Measurements from ENCODE around the gene SYCE3. TPM values are rescaled to one million over a fixed set of nuclear protein-coding genes. Genes with fewer than 3 reads are reported as not detected.

Gene SYCE3
- total RNA-seq, 1 experiment from 2014 or later = not detected

- BruUV-seq (replicated peaks) = TSS peak; percentile 59
- CTCF ChIA-PET = interaction anchor here (0.7 to 2.1 kb wide), 2 partner anchors 52 to 125 kb away, joined by 3 to 8 read pairs; no protein-coding TSS in a partner anchor
Measured at GRCh38 chr22:50569041-50569459, 6.3 kb upstream of the SYCE3 start.

GRCh38 chr22:50568626-50569025 lies 5.9 kb upstream of the SYCE3 start:
- ChIA-PET POLR2A (interaction anchor here (0.5 to 1.0 kb wide), 2 partner anchors 15 to 23 kb away, joined by 3 to 4 read pairs; partner anchors contain the start of gene KLHDC7B), CTCF (interaction anchor here (0.5 to 2.1 kb wide), 3 partner anchors 52 to 297 kb away, joined by 3 to 8 read pairs (median 3); no protein-coding TSS in a partner anchor)
- peaks cover 10% of the 10 kb centered on the region; the same call in 1 of the 2 replicates for H3K4me1 ChIP-seq
- Mint-ChIP-seq H3K9me3 (ENCODE audit: unreplicated experiment) (no peaks in the 10 kb centered on the region), H3K27ac (ENCODE audit: unreplicated experiment) (peak overlapping the region; percentile 75), H3K4me1 (ENCODE audit: low read depth, unreplicated experiment) (peaks cover under 1% of the 10 kb centered on the region), H3K36me3 (ENCODE audit: insufficient read depth, unreplicated experiment) (no peaks in the 10 kb centered on the region), H3K27me3 (ENCODE audit: insufficient read depth, unreplicated experiment) (no peaks in the 10 kb centered on the region), H3K4me3 (ENCODE audit: unreplicated experiment) (no peak overlapping the region)
- H3K27me3 ChIP-seq (replicated peaks; ENCODE audit: control insufficient read depth, insufficient read depth, low read length) = no peaks in the 10 kb centered on the region
- DNase-seq = peak; percentile 65 to 67
- no peak overlapping the region for H3K4me3 ChIP-seq (ENCODE audit: low read depth, low read length)
- no peak for TF ChIP-seq CTCF (IDR thresholded peaks at IDR 0.05; ENCODE audit: insufficient read depth in 1 of 2, low read depth in 1 of 2, low read length in 1 of 2, severe bottlenecking in 1 of 2, unreplicated experiment in 1 of 2)
- BruUV-seq (replicated peaks) = no TSS peak
- H3K36me3 ChIP-seq (ENCODE audit: control insufficient read depth, insufficient read depth, low read length) = no peaks in the 10 kb centered on the region
- H3K9me3 ChIP-seq = no peaks in the 10 kb centered on the region
- intact Hi-C loops (cut with micrococcal nuclease; ENCODE audit: unreplicated experiment) = no loop called here

More at GRCh38 chr22:50569041-50569459, 6.3 kb upstream of the SYCE3 start:
- peaks cover 10% of the 10 kb centered on the region; the same call in 1 of the 2 replicates for H3K4me1 ChIP-seq
- no peak for DNase-seq
- no peak overlapping the region for H3K4me3 Mint-ChIP-seq (ENCODE audit: unreplicated experiment)
- POLR2A ChIA-PET = interaction anchor here (1.0 kb wide), 1 partner anchor 14 kb away, joined by 4 read pairs; no protein-coding TSS in a partner anchor
- no peak for TF ChIP-seq CTCF (IDR thresholded peaks at IDR 0.05; ENCODE audit: insufficient read depth in 1 of 2, low read depth in 1 of 2, low read length in 1 of 2, severe bottlenecking in 1 of 2, unreplicated experiment in 1 of 2)
- H3K27me3 ChIP-seq (replicated peaks; ENCODE audit: control insufficient read depth, insufficient read depth, low read length) = no peaks in the 10 kb centered on the region
- no peaks in the 10 kb centered on the region for H3K9me3 ChIP-seq
- H3K27ac Mint-ChIP-seq (ENCODE audit: unreplicated experiment) = peak overlapping the region; percentile 75
- no peaks in the 10 kb centered on the region for H3K36me3 Mint-ChIP-seq (ENCODE audit: insufficient read depth, unreplicated experiment)
- no peak overlapping the region for H3K4me3 ChIP-seq (ENCODE audit: low read depth, low read length)
- intact Hi-C loops (cut with micrococcal nuclease; ENCODE audit: unreplicated experiment) = no loop called here
- no peaks in the 10 kb centered on the region for H3K4me1 Mint-ChIP-seq (ENCODE audit: low read depth, unreplicated experiment)
- H3K36me3 ChIP-seq (ENCODE audit: control insufficient read depth, insufficient read depth, low read length) = no peaks in the 10 kb centered on the region
- H3K9me3 Mint-ChIP-seq (ENCODE audit: unreplicated experiment) = no peaks in the 10 kb centered on the region
- no peaks in the 10 kb centered on the region for H3K27me3 Mint-ChIP-seq (ENCODE audit: insufficient read depth, unreplicated experiment)

GRCh38 chr22:50567721-50568252 lies 5.1 kb upstream of the SYCE3 start:
- CTCF ChIA-PET = interaction anchor here (2.1 kb wide), 1 partner anchor 53 kb away, joined by 8 read pairs; no protein-coding TSS in a partner anchor
- H3K27ac Mint-ChIP-seq (ENCODE audit: unreplicated experiment) = peak overlapping the region; percentile 55
- H3K36me3 Mint-ChIP-seq (ENCODE audit: insufficient read depth, unreplicated experiment) = no peaks in the 10 kb centered on the region

More at GRCh38 chr22:50567721-50568252, 5.1 kb upstream of the SYCE3 start:
- BruUV-seq (replicated peaks) = no TSS peak
- Histone ChIP-seq H3K27me3 (replicated peaks; ENCODE audit: control insufficient read depth, insufficient read depth, low read length) (no peaks in the 10 kb centered on the region), H3K36me3 (ENCODE audit: control insufficient read depth, insufficient read depth, low read length) (no peaks in the 10 kb centered on the region), H3K9me3 (no peaks in the 10 kb centered on the region), H3K4me1 (peaks cover 10% of the 10 kb centered on the region; the same call in 1 of the 2 replicates), H3K4me3 (ENCODE audit: low read depth, low read length) (no peak overlapping the region)
- Mint-ChIP-seq H3K9me3 (ENCODE audit: unreplicated experiment) (no peaks in the 10 kb centered on the region), H3K4me3 (ENCODE audit: unreplicated experiment) (no peak overlapping the region), H3K4me1 (ENCODE audit: low read depth, unreplicated experiment) (peaks cover 7% of the 10 kb centered on the region), H3K27me3 (ENCODE audit: insufficient read depth, unreplicated experiment) (no peaks in the 10 kb centered on the region)
- no peak for DNase-seq
- intact Hi-C loops (cut with micrococcal nuclease; ENCODE audit: unreplicated experiment) = no loop called here
- TF ChIP-seq CTCF (IDR thresholded peaks at IDR 0.05; ENCODE audit: insufficient read depth in 1 of 2, low read depth in 1 of 2, low read length in 1 of 2, severe bottlenecking in 1 of 2, unreplicated experiment in 1 of 2) = no peak
- POLR2A ChIA-PET = no interaction called here

Measured in Caco-2 (cell line).